Measurements from ENCODE around the gene ZCCHC8. TPM values are rescaled to one million over a fixed set of nuclear protein-coding genes. Genes with fewer than 3 reads are reported as not detected.
"Not testable (repeated sequence)": the region's sequence is repeated elsewhere in the genome, so short reads cannot be mapped to it uniquely, and the experiment has no call there.

ZCCHC8 gene
- 9.0 and 16.0 TPM in 2 replicates for total RNA-seq (2014; rRNA removed; shearing (Covaris generic))

DNA sequence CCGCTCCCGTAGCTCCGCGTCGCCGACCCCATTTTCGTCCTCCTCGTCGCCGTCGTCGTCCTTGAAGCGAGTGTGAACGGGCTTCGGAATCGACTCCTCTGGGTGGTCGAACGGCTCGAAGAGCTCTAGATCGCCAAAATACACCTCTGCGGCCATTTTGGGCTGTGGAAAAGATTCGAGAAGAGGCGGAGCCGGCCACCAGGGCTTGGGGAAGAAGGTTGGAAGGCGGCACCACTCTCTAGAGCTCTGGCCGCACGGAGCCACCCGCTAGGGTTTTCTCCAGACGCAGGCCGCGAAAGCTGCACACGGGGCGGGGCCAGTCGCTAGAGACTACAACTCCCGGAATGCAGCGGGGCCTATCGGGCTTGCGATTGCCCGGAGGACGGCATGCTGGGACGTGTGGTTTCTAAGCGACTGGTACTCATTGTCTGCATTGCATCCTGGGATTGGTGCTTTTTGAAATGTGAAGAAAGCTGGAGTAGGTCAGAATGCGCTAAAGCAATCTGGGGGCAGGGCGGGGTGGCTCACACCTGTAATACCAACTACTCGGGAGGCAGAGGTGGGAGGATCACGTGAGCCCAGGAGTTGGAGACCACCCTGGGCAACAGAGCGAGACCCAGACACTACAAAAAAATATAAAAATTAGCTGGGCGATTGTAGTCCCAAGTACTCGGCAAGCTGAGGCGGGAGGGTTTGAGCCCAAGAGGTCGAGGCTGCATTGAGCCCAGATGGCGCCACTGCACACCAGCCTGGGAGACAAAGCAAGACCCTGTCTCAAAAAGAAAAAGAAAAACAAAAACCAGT is at the start of gene ZCCHC8:
Gene ZCCHC8 (minus strand): TSS at position 248 of the 804 bp plus-strand sequence. CDS start 92 bp downstream, at position 156.
- peak; percentile 98 for DNase-seq (ENCODE audit: low spot score)

GRCh38 chr12:122547330-122547729 is 46.6 kb upstream of the ZCCHC8 start:
- DNase-seq (ENCODE audit: low spot score) = no peak

GRCh38 chr12:122545855-122546254 is 45.1 kb upstream of the ZCCHC8 start:
- DNase-seq (ENCODE audit: low spot score) = no peak

- DNase-seq (ENCODE audit: low spot score) = no peak
Observed at GRCh38 chr12:122544537-122544936, 43.8 kb upstream of the ZCCHC8 start.

DNA sequence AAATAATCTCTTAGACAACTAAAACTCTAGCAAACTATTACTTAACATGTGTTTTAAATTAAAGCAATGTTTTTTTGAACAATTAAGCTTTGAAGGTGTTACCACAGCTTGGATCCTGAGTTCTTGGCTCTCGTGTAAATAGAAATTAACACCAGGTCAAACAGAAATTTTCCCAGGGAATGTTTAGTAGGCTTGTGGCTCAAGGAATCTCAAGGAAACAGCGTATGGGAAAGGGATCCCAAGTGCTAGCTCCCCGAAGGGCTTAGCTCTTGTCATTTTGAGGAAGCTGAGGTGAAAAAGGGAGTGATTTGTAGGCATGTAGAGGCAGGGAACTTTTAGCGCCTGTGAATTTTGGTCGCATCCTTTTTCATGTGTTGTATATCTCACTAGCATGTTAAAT is 37.8 kb upstream of the ZCCHC8 start:
- no peak for DNase-seq (ENCODE audit: low spot score)

- no peak for DNase-seq (ENCODE audit: low spot score)
Observed at GRCh38 chr12:122537021-122537420, 36.3 kb upstream of the ZCCHC8 start.

DNA sequence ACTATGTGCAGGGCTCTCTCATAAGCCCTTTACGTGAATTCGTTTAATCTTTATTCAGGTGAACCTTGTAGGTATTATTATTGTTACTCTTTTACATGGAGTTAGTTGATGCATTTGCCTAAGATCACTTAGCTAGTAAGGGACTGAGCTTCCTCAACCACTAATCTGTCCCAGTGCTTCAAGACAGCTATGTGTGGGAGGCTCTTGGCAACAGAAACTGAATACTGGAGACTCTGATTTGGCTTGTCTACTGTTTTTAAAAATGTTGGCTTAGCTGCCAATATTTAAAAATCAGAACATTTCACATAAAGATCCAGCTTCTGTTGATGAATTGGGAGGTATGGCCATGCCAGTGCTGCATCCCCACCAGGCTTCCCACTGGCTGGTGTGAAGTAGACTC is 33.1 kb upstream of the ZCCHC8 start:
- no peak for DNase-seq (ENCODE audit: low spot score)

DNA sequence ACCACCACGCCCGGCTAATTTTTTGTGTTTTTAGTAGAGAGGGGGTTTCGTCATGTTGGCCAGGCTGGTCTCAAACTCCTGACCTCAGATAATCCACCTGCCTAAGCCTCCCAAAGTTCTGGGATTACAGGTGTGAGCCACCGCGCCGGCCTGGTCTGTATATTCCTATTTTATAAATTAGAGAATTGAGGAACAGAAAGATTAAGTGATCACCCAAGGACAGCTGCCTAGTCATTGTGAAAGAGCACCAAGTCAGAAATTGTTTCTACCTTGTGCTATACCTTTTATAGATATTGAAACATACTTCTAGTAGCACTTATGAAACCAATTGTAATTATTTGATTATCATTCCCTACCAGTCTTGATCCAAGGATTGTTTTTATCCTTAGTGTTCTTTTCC is 28.3 kb upstream of the ZCCHC8 start:
- DNase-seq (ENCODE audit: low spot score) = no peak

DNA sequence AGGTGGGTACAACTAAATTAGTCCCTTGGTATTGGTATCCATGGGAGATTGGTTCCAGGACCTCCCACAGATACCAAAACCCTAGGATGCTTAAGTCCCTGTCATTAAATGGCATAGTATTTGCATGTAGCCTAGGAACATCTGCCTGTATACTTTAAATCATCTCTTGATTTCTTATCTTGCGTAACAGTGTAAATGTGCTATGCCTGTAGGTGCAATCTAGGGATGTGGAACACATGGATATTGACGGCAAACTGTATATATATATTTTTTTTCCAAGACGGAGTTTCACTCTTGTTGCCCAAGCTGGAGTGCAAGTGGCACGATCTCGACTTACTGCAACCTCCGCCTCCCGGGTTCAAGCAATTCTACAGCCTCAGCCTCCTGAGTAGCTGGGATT is 27.9 kb upstream of the ZCCHC8 start:
- DNase-seq (ENCODE audit: low spot score) = no peak

GRCh38 chr12:122527478-122527944 is 26.8 kb upstream of the ZCCHC8 start:
- no peak for DNase-seq (ENCODE audit: low spot score)

DNA sequence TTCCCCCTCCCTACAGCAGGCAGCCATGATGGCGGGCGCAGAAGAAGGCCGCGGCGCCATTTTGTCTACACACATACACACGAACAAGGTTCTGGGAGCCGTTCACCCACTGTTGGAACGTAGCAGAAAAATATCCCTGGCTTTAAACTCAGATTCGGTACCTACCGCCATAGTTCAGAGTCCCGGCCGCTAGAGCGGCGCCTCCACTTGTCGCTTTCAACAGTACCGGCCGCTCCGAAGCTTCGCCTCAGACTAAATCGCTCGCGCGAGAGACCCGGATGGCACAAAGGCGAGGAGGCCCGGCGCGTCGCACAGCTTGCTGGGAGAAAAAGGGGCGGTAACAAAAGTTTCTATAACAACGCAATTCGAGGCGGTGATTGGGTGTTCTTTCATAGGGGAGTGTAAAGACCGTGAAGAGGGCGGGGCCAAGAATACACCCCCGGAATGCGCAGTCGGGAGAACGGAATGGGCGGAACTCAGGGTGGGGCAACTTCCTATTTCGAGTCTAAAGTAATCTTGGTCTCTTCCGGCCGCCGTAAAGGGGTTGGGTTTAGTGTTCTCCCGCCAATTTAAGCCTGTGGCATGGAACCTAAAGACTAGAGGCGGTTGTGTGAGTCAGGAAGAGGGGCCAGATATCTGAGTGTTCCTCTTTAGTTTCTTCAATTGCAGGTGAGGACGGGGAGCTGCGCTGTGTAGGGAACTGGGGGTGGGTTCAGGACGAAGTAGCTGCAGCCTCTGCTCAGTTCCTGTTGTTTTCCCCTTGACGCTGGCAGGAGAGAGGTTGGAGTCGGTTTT is 26.1 kb upstream of the ZCCHC8 start, which contains the start of the genes KNTC1 and RSRC2:
Gene KNTC1 (plus strand): TSS at position 567 of the 795 bp plus-strand sequence. CDS start 2,815 bp downstream, outside the sequence.
Gene RSRC2 (minus strand): TSS at position 254 of the 795 bp plus-strand sequence. CDS start 83 bp downstream, at position 171.
- peak; percentile 99 for DNase-seq (ENCODE audit: low spot score)

DNA sequence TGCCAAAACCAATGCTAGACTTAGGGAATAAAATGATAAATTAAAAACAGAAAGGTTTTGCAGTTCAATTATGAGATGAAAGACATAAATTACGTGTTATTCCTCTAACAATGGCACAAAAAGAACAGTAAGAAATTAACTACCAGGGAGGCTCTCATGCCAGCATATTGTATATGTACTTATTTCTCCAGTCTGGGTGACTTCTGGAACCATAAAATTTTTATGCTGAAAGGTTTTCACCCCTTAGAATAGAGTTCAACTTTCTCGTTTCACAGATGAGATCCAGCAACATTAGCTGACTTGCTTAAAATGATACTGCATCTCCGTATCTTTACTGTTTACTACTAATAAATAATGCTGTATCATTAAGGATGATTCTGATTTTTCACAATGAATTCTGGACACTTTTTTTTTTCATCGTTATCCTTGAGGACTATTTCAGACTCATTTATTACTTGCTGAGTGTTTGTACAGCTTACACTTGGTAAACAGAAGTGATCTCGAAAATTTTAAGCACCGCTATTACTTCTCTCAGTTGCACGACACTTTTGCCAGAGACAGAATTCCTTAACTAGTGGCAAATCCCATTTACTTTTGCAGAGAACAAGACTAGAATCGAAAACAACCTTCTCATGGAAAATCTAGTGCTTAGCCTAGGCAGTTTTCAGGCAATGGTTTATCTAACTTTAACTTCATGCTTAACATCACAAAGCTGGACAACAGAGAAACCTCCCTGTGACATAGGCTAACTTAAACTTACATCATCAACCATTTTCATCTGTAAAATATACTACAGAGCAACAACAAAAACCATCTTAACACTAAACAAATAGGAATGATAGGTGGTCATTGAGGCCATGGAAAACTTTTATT is 23.4 kb upstream of the ZCCHC8 start:
- no peak for DNase-seq (ENCODE audit: low spot score)

GRCh38 chr12:122523280-122523679 is 22.5 kb upstream of the ZCCHC8 start:
- no peak for DNase-seq (ENCODE audit: low spot score)

GRCh38 chr12:122520676-122521075 is 19.9 kb upstream of the ZCCHC8 start:
- DNase-seq (ENCODE audit: low spot score) = no peak

- no peak for DNase-seq (ENCODE audit: low spot score)
Observed at GRCh38 chr12:122519418-122519817, 18.7 kb upstream of the ZCCHC8 start.

DNA sequence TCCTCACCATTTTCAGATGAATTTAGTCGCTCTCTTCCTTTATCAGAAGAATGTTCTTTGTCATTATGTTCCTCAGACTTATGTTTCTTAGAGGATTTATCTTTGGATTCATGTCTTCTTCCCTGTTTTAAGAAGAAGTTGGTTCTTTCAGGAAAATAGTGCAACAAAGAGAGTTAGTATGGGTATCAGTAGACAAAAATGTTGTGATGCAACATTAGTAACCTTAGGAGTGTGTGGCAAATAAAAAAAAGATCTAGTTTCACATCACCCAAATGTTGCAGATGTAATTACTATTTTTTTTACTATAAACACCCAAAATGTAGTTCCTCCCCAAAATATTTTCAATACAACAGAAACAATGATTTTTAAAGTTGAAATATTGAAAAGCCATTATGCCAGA is 18.2 kb upstream of the ZCCHC8 start:
- DNase-seq (ENCODE audit: low spot score) = no peak

DNA sequence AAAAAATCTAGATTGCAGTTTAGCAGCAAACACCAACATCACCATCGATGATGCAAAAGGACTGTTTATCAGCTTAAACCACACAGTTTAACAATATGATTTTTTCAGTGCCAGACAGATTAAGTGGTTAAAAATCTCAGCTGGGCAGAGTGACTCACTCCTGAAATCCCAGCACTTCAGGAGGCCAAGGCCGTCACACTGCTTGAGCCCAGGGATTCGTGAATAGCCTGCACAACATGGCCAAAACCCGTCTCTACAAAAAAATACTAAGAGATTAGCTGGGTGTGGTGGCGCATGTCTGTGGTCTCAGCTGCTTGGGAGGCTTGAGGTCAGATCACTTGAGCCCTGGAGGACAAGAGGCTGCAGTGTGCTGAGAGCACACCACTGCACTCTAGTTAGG is 17.1 kb upstream of the ZCCHC8 start:
- DNase-seq (ENCODE audit: low spot score) = peak; percentile 89

DNA sequence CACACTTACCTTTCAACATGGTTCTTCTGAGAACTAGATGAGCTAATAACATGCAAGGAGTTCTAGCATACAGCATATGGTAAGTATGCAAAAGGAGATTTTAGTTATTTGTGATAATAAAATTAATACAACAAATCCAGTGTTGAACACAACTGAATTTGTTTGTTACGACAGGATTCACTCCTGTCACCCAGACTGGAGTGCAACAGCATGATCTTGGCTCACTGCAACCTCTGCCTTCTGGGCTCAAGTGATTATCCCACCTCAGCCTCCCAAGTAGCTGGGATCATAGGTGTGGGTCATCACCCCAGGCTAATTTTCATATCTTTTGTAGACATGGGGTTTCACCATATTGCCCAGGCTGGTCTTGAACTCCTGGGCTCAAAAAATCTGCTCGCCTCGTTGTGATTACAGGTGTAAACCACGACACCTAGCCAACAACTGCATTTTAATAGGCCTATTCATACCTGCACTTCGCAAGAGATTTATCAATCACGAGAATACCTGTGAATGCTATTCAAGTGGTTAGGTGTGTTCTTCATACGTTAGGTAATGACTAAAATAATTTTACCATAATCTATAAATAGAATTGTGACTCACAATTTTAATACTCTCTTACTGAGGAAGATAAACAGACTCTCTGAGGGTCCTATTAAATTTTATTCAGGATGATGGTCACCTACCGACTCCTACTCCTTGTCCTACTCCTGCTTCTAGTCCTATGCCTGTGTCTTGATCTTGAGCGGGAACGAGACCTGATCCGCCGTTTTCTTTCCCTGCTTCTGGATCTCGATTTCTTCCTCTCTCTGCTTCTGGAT is 16.0 kb upstream of the ZCCHC8 start:
- DNase-seq (ENCODE audit: low spot score) = no peak

DNA sequence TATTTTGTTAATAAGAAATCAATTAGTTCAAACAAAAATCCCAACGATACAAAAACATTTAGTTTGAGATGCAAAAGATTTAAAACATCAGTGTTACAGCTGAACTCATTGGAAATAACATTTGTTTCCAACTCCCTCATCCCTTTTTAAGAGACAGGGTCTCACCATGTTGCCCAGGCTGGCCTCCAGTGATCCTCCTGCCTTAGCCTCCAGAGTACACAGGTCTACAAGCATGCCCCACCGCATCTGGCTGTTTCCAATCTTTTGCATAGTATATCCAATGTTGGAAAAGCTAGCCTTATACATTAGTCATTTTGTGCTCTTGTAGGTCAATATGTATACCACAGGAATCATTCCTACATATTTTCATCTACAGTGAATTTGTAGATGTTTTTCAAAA is 14.5 kb upstream of the ZCCHC8 start:
- DNase-seq (ENCODE audit: low spot score) = no peak

- DNase-seq (ENCODE audit: low spot score) = no peak
Observed at GRCh38 chr12:122513660-122514059, 12.9 kb upstream of the ZCCHC8 start.

DNA sequence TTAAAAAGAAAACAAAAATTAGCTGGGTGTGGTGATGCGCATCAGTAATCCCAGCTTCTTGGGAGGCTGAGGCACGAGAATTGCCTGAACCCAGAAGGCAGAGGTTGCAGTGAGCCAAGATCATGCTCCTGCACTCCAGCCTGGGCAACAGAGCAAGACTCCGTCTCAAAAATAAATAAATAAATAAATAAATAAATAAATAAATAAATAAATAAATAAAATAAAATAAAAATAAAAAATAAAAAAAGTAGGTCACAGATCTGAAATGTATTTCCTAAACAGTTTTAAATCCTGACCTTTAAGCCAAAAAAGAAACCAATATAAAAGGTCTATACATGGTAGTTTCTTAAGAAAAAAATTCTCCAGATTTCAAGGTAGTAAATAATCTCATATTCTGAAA is 12.3 kb upstream of the ZCCHC8 start:
- DNase-seq (ENCODE audit: low spot score) = not testable (repeated sequence)

Measured in H4 (cell line).